ENCODE data around the gene NGB.

DNA sequence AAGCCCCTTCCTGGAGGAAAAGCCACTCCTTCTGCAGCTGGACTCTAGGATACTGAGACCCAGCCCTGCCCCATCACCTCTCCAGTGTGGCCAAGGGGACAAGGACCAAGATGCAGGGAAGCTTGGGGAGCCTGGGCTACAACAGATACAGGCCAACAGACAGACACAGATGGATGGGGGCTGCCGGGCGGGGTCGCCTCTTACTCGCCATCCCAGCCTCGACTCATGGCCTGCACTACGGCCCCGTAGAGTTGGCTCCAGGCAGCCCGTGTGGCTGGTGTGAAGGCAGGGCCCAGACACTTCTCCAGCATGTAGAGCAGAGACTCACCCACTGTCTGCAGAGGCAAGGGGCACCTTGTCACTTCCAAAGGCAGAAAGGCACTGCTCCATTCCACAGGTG lies 4.7 kb downstream of the NGB start:
- TF ChIP-seq, protein P1, sequence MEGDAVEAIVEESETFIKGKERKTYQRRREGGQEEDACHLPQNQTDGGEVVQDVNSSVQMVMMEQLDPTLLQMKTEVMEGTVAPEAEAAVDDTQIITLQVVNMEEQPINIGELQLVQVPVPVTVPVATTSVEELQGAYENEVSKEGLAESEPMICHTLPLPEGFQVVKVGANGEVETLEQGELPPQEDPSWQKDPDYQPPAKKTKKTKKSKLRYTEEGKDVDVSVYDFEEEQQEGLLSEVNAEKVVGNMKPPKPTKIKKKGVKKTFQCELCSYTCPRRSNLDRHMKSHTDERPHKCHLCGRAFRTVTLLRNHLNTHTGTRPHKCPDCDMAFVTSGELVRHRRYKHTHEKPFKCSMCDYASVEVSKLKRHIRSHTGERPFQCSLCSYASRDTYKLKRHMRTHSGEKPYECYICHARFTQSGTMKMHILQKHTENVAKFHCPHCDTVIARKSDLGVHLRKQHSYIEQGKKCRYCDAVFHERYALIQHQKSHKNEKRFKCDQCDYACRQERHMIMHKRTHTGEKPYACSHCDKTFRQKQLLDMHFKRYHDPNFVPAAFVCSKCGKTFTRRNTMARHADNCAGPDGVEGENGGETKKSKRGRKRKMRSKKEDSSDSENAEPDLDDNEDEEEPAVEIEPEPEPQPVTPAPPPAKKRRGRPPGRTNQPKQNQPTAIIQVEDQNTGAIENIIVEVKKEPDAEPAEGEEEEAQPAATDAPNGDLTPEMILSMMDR (IDR thresholded peaks at IDR 0.05): no peak
- TF ChIP-seq EZH2 (IDR thresholded peaks at IDR 0.05; ENCODE audit: borderline replicate concordance, insufficient read depth, low read depth, low read length, poor library complexity, severe bottlenecking): no peak

Data from B cell (primary cell).